ENCODE measurements around the gene CATSPERZ.

- TF ChIP-seq, protein P1, sequence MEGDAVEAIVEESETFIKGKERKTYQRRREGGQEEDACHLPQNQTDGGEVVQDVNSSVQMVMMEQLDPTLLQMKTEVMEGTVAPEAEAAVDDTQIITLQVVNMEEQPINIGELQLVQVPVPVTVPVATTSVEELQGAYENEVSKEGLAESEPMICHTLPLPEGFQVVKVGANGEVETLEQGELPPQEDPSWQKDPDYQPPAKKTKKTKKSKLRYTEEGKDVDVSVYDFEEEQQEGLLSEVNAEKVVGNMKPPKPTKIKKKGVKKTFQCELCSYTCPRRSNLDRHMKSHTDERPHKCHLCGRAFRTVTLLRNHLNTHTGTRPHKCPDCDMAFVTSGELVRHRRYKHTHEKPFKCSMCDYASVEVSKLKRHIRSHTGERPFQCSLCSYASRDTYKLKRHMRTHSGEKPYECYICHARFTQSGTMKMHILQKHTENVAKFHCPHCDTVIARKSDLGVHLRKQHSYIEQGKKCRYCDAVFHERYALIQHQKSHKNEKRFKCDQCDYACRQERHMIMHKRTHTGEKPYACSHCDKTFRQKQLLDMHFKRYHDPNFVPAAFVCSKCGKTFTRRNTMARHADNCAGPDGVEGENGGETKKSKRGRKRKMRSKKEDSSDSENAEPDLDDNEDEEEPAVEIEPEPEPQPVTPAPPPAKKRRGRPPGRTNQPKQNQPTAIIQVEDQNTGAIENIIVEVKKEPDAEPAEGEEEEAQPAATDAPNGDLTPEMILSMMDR (conservative IDR thresholded peaks at IDR 0.05 in 1 of 2, IDR thresholded peaks at IDR 0.05 in 1 of 2; ENCODE audit: extremely low read depth in 1 of 2, insufficient read depth in 1 of 2, low read depth in 1 of 2, low read length in 2 of 2) = no peak
- TF ChIP-seq EZH2 (IDR thresholded peaks at IDR 0.05; ENCODE audit: borderline replicate concordance, low read length) = peak; percentile 49
Measured at GRCh38 chr11:64292460-64293254, 7.5 kb upstream of the CATSPERZ start.

Measured in mammary epithelial cell (primary cell).